Endodermal cell (in vitro differentiated cells): ENCODE measurements around the gene QDPR. TPM values are rescaled to one million over a fixed set of nuclear protein-coding genes. Genes with fewer than 3 reads are reported as not detected.

Experiments
- DNase-seq: peaks from one replicate; pipeline ENCODE4 v3.0.0-alpha.2; 2017
- H3K27ac ChIP-seq: 2 replicates; pipeline ENCODE4 v1.5.1; 2013; ENCODE audit warnings: mild to moderate bottlenecking, low read depth, low read length, moderate library complexity
- H3K27me3 ChIP-seq: 2 replicates; pipeline ENCODE4 v1.6.1; 2013; ENCODE audit warnings: mild to moderate bottlenecking, low read length, moderate library complexity; ENCODE audit not compliant: insufficient read depth, control insufficient read depth, poor library complexity, severe bottlenecking
- H3K36me3 ChIP-seq: 2 replicates; pipeline ENCODE4 v1.7.0; 2013; ENCODE audit warnings: mild to moderate bottlenecking, low read length, moderate library complexity; ENCODE audit not compliant: control insufficient read depth, insufficient read depth
- H3K4me1 ChIP-seq: one replicate; pipeline ENCODE4 v1.7.0; 2013; ENCODE audit warnings: low read length; ENCODE audit not compliant: control insufficient read depth, insufficient read depth
- H3K4me3 ChIP-seq: 2 replicates; pipeline ENCODE4 v1.5.1; 2013; ENCODE audit warnings: mild to moderate bottlenecking, low read length, moderate library complexity
- H3K9ac ChIP-seq: 2 replicates; pipeline ENCODE4 v1.6.1; 2013; ENCODE audit warnings: mild to moderate bottlenecking, low read length, moderate library complexity; ENCODE audit not compliant: poor library complexity, severe bottlenecking; ENCODE audit errors: extremely low read depth
- H3K9me3 ChIP-seq: 2 replicates; pipeline ENCODE4 v1.6.1; 2013; ENCODE audit warnings: mild to moderate bottlenecking, low read length, moderate library complexity; ENCODE audit not compliant: control insufficient read depth
- H3K27ac Mint-ChIP-seq: 2 replicates; pipeline ENCODE4 v1.8.0; 2020; ENCODE audit warnings: mixed read lengths
- H3K27me3 Mint-ChIP-seq: 2 replicates; pipeline ENCODE4 v1.8.0; 2021; ENCODE audit warnings: mild to moderate bottlenecking, mixed read lengths; ENCODE audit not compliant: insufficient read depth
- H3K36me3 Mint-ChIP-seq: 2 replicates; pipeline ENCODE4 v1.8.0; 2020; ENCODE audit warnings: low read depth, mixed read lengths
- H3K4me1 Mint-ChIP-seq: 2 replicates; pipeline ENCODE4 v1.8.0; 2020; ENCODE audit warnings: mixed read lengths
- H3K4me3 Mint-ChIP-seq: 2 replicates; pipeline ENCODE4 v1.8.0; 2020; ENCODE audit warnings: mild to moderate bottlenecking, moderate library complexity, mixed read lengths
- H3K9me3 Mint-ChIP-seq: 2 replicates; pipeline ENCODE4 v1.8.0; 2020; ENCODE audit warnings: mild to moderate bottlenecking, mixed read lengths
- WGBS, 2 experiments: methylation state at CpG; one replicate each; pipeline versions ENCODE4 v1.1.5 to v1.1.7; 2013; ENCODE audit warnings: missing lambda C conversion rate in 2 of 2, mixed read lengths in 1 of 2; ENCODE audit not compliant: insufficient coverage in 1 of 2, insufficient read length in 1 of 2; 5-methylcytosine and 5-hydroxymethylcytosine counted together
- total RNA-seq, 2 donors: library from RNA; stranded (reverse); fragmentation: NEBNext Ultra II Directional in 1 of 2; extraction: Animal tissue kit (Norgen Biotek cat#: 25700) in 1 of 2; gene quantifications; 2 replicates in 1 of 2; 3 replicates in 1 of 2; pipeline ENCODE4 v1.2.1, GENCODE V29; 2021
- TF ChIP-seq, protein P1 (sequence below): fragments of 200-600 bp; sonication (generic); conservative IDR thresholded peaks from 2 replicates; pipeline ENCODE4 v1.5.0; 2021; ENCODE audit warnings: antibody characterized with exemption, mild to moderate bottlenecking

Gene QDPR
- total RNA-seq, 2 donors from 2014 or later: 28.2 to 36.3 TPM

GRCh38 chr4:17560065-17560673 lies 48.3 kb upstream of the QDPR start:
- Mint-ChIP-seq H3K9me3 (no peaks in the 10 kb centered on the region), H3K27me3 (peaks cover 11% of the 10 kb centered on the region), H3K4me1 (peaks cover 14% of the 10 kb centered on the region), H3K4me3 (no peak overlapping the region), H3K36me3 (no peaks in the 10 kb centered on the region), H3K27ac (no peak overlapping the region)
- H3K9ac ChIP-seq: no peak overlapping the region
- H3K36me3 ChIP-seq: no peaks in the 10 kb centered on the region
- no peak overlapping the region for H3K4me3 ChIP-seq
- DNase-seq: no peak
- WGBS, 2 experiments: 83 to 93% methylated on average over 5 to 6 of the region's 6 CpGs
- no peaks in the 10 kb centered on the region for H3K9me3 ChIP-seq
- peaks cover 5% of the 10 kb centered on the region for H3K27me3 ChIP-seq
- no peak overlapping the region for H3K27ac ChIP-seq
- no peaks in the 10 kb centered on the region for H3K4me1 ChIP-seq
- TF ChIP-seq, protein P1, sequence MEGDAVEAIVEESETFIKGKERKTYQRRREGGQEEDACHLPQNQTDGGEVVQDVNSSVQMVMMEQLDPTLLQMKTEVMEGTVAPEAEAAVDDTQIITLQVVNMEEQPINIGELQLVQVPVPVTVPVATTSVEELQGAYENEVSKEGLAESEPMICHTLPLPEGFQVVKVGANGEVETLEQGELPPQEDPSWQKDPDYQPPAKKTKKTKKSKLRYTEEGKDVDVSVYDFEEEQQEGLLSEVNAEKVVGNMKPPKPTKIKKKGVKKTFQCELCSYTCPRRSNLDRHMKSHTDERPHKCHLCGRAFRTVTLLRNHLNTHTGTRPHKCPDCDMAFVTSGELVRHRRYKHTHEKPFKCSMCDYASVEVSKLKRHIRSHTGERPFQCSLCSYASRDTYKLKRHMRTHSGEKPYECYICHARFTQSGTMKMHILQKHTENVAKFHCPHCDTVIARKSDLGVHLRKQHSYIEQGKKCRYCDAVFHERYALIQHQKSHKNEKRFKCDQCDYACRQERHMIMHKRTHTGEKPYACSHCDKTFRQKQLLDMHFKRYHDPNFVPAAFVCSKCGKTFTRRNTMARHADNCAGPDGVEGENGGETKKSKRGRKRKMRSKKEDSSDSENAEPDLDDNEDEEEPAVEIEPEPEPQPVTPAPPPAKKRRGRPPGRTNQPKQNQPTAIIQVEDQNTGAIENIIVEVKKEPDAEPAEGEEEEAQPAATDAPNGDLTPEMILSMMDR: no peak

DNA sequence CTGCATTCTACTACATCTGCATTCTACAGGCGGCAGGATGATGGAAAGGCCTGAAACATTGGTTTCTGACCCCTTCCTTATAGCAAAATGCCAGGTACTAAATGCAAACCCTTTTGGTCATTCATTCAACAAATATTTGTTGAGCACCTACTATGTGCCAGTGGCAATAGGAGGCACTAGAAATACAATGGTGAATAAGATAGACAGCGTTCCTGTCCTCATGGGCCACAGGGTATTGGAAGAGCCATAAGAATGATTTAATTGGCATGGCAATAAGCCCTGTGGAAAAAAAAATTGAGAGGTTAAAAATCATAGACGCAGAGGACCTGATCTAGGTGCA lies 47.8 kb upstream of the QDPR start:
- Mint-ChIP-seq H3K27me3 (peaks cover 16% of the 10 kb centered on the region), H3K36me3 (no peaks in the 10 kb centered on the region), H3K4me1 (peaks cover 14% of the 10 kb centered on the region), H3K9me3 (no peaks in the 10 kb centered on the region), H3K27ac (no peak overlapping the region), H3K4me3 (no peak overlapping the region)
- Histone ChIP-seq H3K27me3 (peaks cover 10% of the 10 kb centered on the region), H3K4me1 (no peaks in the 10 kb centered on the region), H3K9ac (no peak overlapping the region), H3K27ac (no peak overlapping the region), H3K4me3 (no peak overlapping the region), H3K9me3 (no peaks in the 10 kb centered on the region), H3K36me3 (no peaks in the 10 kb centered on the region)
- no peak for DNase-seq
- TF ChIP-seq, protein P1: no peak
- WGBS, 2 experiments: 93 to 97% methylated on average over 3 of the region's 3 CpGs

- H3K4me1 Mint-ChIP-seq: peaks cover 14% of the 10 kb centered on the region
- H3K27me3 ChIP-seq: peaks cover 14% of the 10 kb centered on the region
- no peaks in the 10 kb centered on the region for H3K9me3 ChIP-seq
- no peak overlapping the region for H3K4me3 Mint-ChIP-seq
- H3K27me3 Mint-ChIP-seq: peaks cover 18% of the 10 kb centered on the region
- no peak for DNase-seq
- H3K9me3 Mint-ChIP-seq: no peaks in the 10 kb centered on the region
- H3K27ac ChIP-seq: no peak overlapping the region
- TF ChIP-seq, protein P1: no peak
- no peaks in the 10 kb centered on the region for H3K36me3 Mint-ChIP-seq
- no peaks in the 10 kb centered on the region for H3K36me3 ChIP-seq
- H3K27ac Mint-ChIP-seq: no peak overlapping the region
- no peak overlapping the region for H3K9ac ChIP-seq
- no peaks in the 10 kb centered on the region for H3K4me1 ChIP-seq
- H3K4me3 ChIP-seq: no peak overlapping the region
- 92 to 100% methylated on average over 2 to 4 of the region's 4 CpGs for WGBS, 2 experiments
Measured at GRCh38 chr4:17558941-17559708, 47.2 kb upstream of the QDPR start.
